Measurements from ENCODE around the gene RHBDF2.
A peak's percentile ranks its signal among the peaks of the same experiment; 100 is the strongest.

RHBDF2 gene

GRCh38 chr17:76474238-76474637, 27.0 kb downstream of the RHBDF2 start:
- peaks cover 15% of the 10 kb centered on the region for H3K36me3 Mint-ChIP-seq (ENCODE audit: insufficient read depth)

GRCh38 chr17:76473541-76473985, 27.7 kb downstream of the RHBDF2 start:
- DNase-seq (ENCODE audit: low spot score in 2 of 2) (no peak), ATAC-seq (replicated peaks; ENCODE audit: extremely low read depth, poor library complexity, severe bottlenecking) (no peak)
- no peaks in the 10 kb centered on the region for H3K4me1 Mint-ChIP-seq

More at GRCh38 chr17:76474238-76474637, 27.0 kb downstream of the RHBDF2 start:
- H3K4me3 Mint-ChIP-seq, result no peak overlapping the region
- H3K27me3 Mint-ChIP-seq, result no peaks in the 10 kb centered on the region
- no peaks in the 10 kb centered on the region for H3K4me1 Mint-ChIP-seq
- no peaks in the 10 kb centered on the region for H3K9me3 Mint-ChIP-seq
- no peak overlapping the region for H3K27ac Mint-ChIP-seq (ENCODE audit: low read depth)
- ATAC-seq (replicated peaks; ENCODE audit: extremely low read depth, poor library complexity, severe bottlenecking) (no peak), DNase-seq (ENCODE audit: low spot score in 2 of 2) (no peak)

GRCh38 chr17:76472726-76473125, 28.5 kb downstream of the RHBDF2 start:
- no peaks in the 10 kb centered on the region for H3K4me1 Mint-ChIP-seq
- ATAC-seq (replicated peaks; ENCODE audit: extremely low read depth, poor library complexity, severe bottlenecking) (no peak), DNase-seq (ENCODE audit: low spot score in 2 of 2) (no peak)
- no peaks in the 10 kb centered on the region for H3K9me3 Mint-ChIP-seq
- H3K27ac Mint-ChIP-seq (ENCODE audit: low read depth), result no peak overlapping the region
- no peaks in the 10 kb centered on the region for H3K27me3 Mint-ChIP-seq
- H3K4me3 Mint-ChIP-seq, result no peak overlapping the region
- H3K36me3 Mint-ChIP-seq (ENCODE audit: insufficient read depth), result peaks cover 16% of the 10 kb centered on the region

More at GRCh38 chr17:76473541-76473985, 27.7 kb downstream of the RHBDF2 start:
- H3K27ac Mint-ChIP-seq (ENCODE audit: low read depth), result no peak overlapping the region
- peaks cover 15% of the 10 kb centered on the region for H3K36me3 Mint-ChIP-seq (ENCODE audit: insufficient read depth)
- H3K27me3 Mint-ChIP-seq, result no peaks in the 10 kb centered on the region
- H3K9me3 Mint-ChIP-seq, result no peaks in the 10 kb centered on the region
- H3K4me3 Mint-ChIP-seq, result no peak overlapping the region

GRCh38 chr17:76472258-76472645, 29.0 kb downstream of the RHBDF2 start:
- H3K9me3 Mint-ChIP-seq, result no peaks in the 10 kb centered on the region
- no peaks in the 10 kb centered on the region for H3K27me3 Mint-ChIP-seq
- no peak overlapping the region for H3K4me3 Mint-ChIP-seq
- no peaks in the 10 kb centered on the region for H3K4me1 Mint-ChIP-seq
- no peak for DNase-seq (ENCODE audit: low spot score in 2 of 2)
- no peak for ATAC-seq (replicated peaks; ENCODE audit: extremely low read depth, poor library complexity, severe bottlenecking)
- no peak overlapping the region for H3K27ac Mint-ChIP-seq (ENCODE audit: low read depth)
- peaks cover 16% of the 10 kb centered on the region for H3K36me3 Mint-ChIP-seq (ENCODE audit: insufficient read depth)

- Mint-ChIP-seq H3K4me1 (no peaks in the 10 kb centered on the region), H3K27ac (ENCODE audit: low read depth) (peak overlapping the region; percentile 70), H3K9me3 (no peaks in the 10 kb centered on the region), H3K4me3 (no peak overlapping the region), H3K27me3 (no peaks in the 10 kb centered on the region), H3K36me3 (ENCODE audit: insufficient read depth) (peaks cover 16% of the 10 kb centered on the region)
- ATAC-seq (replicated peaks; ENCODE audit: extremely low read depth, poor library complexity, severe bottlenecking) (no peak), DNase-seq (ENCODE audit: low spot score in 2 of 2) (no peak)
Measured at GRCh38 chr17:76471498-76472257, 29.5 kb downstream of the RHBDF2 start.

GRCh38 chr17:76469991-76470739, 31.1 kb downstream of the RHBDF2 start:
- Mint-ChIP-seq H3K9me3 (no peaks in the 10 kb centered on the region), H3K4me1 (peaks cover 9% of the 10 kb centered on the region), H3K4me3 (no peak overlapping the region), H3K27me3 (no peaks in the 10 kb centered on the region), H3K36me3 (ENCODE audit: insufficient read depth) (peaks cover 10% of the 10 kb centered on the region), H3K27ac (ENCODE audit: low read depth) (no peak overlapping the region)
- DNase-seq (ENCODE audit: low spot score in 2 of 2) (no peak), ATAC-seq (replicated peaks; ENCODE audit: extremely low read depth, poor library complexity, severe bottlenecking) (no peak)

- Mint-ChIP-seq H3K27ac (ENCODE audit: low read depth) (no peak overlapping the region), H3K4me1 (peaks cover 9% of the 10 kb centered on the region), H3K4me3 (no peak overlapping the region), H3K36me3 (ENCODE audit: insufficient read depth) (peaks cover 7% of the 10 kb centered on the region), H3K27me3 (no peaks in the 10 kb centered on the region), H3K9me3 (no peaks in the 10 kb centered on the region)
- ATAC-seq (replicated peaks; ENCODE audit: extremely low read depth, poor library complexity, severe bottlenecking) (no peak), DNase-seq (ENCODE audit: low spot score in 2 of 2) (no peak)
Measured at GRCh38 chr17:76469076-76469990, 31.9 kb downstream of the RHBDF2 start.

- no peak for ATAC-seq (replicated peaks; ENCODE audit: extremely low read depth, poor library complexity, severe bottlenecking)
- Mint-ChIP-seq H3K27ac (ENCODE audit: low read depth) (no peak overlapping the region), H3K36me3 (ENCODE audit: insufficient read depth) (peaks cover 7% of the 10 kb centered on the region), H3K27me3 (no peaks in the 10 kb centered on the region), H3K4me1 (peaks cover 9% of the 10 kb centered on the region), H3K9me3 (no peaks in the 10 kb centered on the region), H3K4me3 (no peak overlapping the region)
- DNase-seq (ENCODE audit: low spot score in 2 of 2), result no peak
Measured at GRCh38 chr17:76468634-76469010, 32.6 kb downstream of the RHBDF2 start.

GRCh38 chr17:76467809-76468633, 33.2 kb downstream of the RHBDF2 start:
- H3K36me3 Mint-ChIP-seq (ENCODE audit: insufficient read depth), result peaks cover 5% of the 10 kb centered on the region
- DNase-seq (ENCODE audit: low spot score in 2 of 2) (no peak), ATAC-seq (replicated peaks; ENCODE audit: extremely low read depth, poor library complexity, severe bottlenecking) (no peak)
- no peaks in the 10 kb centered on the region for H3K27me3 Mint-ChIP-seq
- no peak overlapping the region for H3K27ac Mint-ChIP-seq (ENCODE audit: low read depth)
- no peak overlapping the region for H3K4me3 Mint-ChIP-seq
- no peaks in the 10 kb centered on the region for H3K9me3 Mint-ChIP-seq
- H3K4me1 Mint-ChIP-seq, result peaks cover 9% of the 10 kb centered on the region

- Mint-ChIP-seq H3K9me3 (no peaks in the 10 kb centered on the region), H3K4me1 (peaks cover 9% of the 10 kb centered on the region), H3K36me3 (ENCODE audit: insufficient read depth) (peaks cover 4% of the 10 kb centered on the region), H3K27ac (ENCODE audit: low read depth) (no peak within 1 kb of the TSS), H3K27me3 (no peaks in the 10 kb centered on the region), H3K4me3 (no peak within 1 kb of the TSS)
- ATAC-seq (replicated peaks; ENCODE audit: extremely low read depth, poor library complexity, severe bottlenecking) (no peak), DNase-seq (ENCODE audit: low spot score in 2 of 2) (no peak)
Measured at GRCh38 chr17:76467366-76467765, 33.9 kb downstream of the RHBDF2 start, which contains the start of gene AANAT. AANAT (plus strand) TSS chr17:76467603; CDS start chr17:76468747, 1,144 bp downstream.

GRCh38 chr17:76466775-76467130, 34.5 kb downstream of the RHBDF2 start:
- H3K4me3 Mint-ChIP-seq, result no peak overlapping the region
- H3K36me3 Mint-ChIP-seq (ENCODE audit: insufficient read depth), result peaks cover 1% of the 10 kb centered on the region
- H3K27me3 Mint-ChIP-seq, result no peaks in the 10 kb centered on the region
- no peak overlapping the region for H3K27ac Mint-ChIP-seq (ENCODE audit: low read depth)
- ATAC-seq (replicated peaks; ENCODE audit: extremely low read depth, poor library complexity, severe bottlenecking) (no peak), DNase-seq (ENCODE audit: low spot score in 2 of 2) (no peak)
- no peaks in the 10 kb centered on the region for H3K9me3 Mint-ChIP-seq
- H3K4me1 Mint-ChIP-seq, result peaks cover 9% of the 10 kb centered on the region
